Cardiac fibroblast (primary cell): ENCODE data around the gene HCFC1R1.

Source experiments
- DNase-seq, 2 donors: peaks; one replicate each; pipeline versions ENCODE4 v3.0.0 to v3.0.0-alpha.2; 2010; ENCODE audit warnings: low read depth in 2 of 2
- H3K4me3 ChIP-seq, 2 donors: replicated peaks in 1 of 2; 1 replicate in 1 of 2; 2 replicates in 1 of 2; pipeline ENCODE4 v1.5.1; 2011; ENCODE audit warnings: low read depth in 2 of 2, low read length in 2 of 2, mild to moderate bottlenecking in 2 of 2, moderate library complexity in 1 of 2
- TF ChIP-seq, protein P1 (sequence below): IDR thresholded peaks from one replicate; pipeline ENCODE4 v1.5.1; 2011; ENCODE audit warnings: low read depth, mild to moderate bottlenecking, low read length, inconsistent platforms

The HCFC1R1 gene

DNA sequence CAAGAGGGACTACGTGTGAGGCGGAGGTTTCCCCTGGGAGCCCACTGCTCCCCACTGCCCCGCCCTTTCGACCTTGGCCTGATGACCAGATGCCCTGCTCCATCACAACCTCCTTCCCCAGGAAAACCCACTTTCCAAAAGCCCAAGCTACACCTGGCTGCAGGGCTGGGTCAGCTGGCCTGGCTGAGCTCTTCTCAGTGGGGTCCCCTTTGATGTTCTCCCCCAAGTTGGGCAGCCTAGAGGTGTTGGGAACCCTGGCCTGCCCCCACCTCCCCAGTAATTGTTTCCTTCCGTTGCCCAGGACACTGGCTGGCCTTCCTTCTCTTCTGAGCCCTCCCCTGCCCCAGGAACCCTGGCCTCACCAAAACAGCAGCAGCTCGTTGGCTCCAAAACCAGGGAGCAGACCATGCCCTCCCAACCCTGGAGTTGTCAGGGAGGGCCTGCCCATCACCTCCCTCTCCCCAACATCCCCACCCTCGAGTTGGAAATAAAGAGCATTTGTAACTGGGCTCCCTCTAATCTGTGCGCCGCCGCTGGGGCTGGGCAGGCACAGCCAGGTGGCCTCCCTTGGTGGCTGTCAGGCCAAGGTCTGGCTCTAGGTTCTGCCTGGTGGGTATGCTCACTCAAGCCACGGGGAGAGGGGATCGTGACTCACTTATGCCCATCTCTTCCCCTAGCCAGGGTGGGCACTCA lies 9.6 kb downstream of the HCFC1R1 start:
- no peak for DNase-seq
- TF ChIP-seq, protein P1, sequence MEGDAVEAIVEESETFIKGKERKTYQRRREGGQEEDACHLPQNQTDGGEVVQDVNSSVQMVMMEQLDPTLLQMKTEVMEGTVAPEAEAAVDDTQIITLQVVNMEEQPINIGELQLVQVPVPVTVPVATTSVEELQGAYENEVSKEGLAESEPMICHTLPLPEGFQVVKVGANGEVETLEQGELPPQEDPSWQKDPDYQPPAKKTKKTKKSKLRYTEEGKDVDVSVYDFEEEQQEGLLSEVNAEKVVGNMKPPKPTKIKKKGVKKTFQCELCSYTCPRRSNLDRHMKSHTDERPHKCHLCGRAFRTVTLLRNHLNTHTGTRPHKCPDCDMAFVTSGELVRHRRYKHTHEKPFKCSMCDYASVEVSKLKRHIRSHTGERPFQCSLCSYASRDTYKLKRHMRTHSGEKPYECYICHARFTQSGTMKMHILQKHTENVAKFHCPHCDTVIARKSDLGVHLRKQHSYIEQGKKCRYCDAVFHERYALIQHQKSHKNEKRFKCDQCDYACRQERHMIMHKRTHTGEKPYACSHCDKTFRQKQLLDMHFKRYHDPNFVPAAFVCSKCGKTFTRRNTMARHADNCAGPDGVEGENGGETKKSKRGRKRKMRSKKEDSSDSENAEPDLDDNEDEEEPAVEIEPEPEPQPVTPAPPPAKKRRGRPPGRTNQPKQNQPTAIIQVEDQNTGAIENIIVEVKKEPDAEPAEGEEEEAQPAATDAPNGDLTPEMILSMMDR, result no peak
- no peak overlapping the region for H3K4me3 ChIP-seq

DNA sequence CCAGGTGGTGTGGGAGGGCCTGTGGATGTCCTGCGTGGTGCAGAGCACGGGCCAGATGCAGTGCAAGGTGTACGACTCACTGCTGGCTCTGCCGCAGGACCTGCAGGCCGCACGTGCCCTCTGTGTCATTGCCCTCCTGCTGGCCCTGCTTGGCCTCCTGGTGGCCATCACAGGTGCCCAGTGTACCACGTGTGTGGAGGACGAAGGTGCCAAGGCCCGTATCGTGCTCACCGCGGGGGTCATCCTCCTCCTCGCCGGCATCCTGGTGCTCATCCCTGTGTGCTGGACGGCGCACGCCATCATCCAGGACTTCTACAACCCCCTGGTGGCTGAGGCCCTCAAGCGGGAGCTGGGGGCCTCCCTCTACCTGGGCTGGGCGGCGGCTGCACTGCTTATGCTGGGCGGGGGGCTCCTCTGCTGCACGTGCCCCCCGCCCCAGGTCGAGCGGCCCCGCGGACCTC lies 10.2 kb downstream of the HCFC1R1 start:
- no peak for DNase-seq
- no peak overlapping the region for H3K4me3 ChIP-seq
- TF ChIP-seq, protein P1, result no peak

- DNase-seq, result no peak
- no peak within 1 kb of the TSS for H3K4me3 ChIP-seq
- TF ChIP-seq, protein P1, result no peak
These were observed 10.8 kb downstream of the HCFC1R1 start, which contains the start of gene CLDN9 for GRCh38 chr16:3012828-3013420. Gene CLDN9, plus strand, starts transcription at chr16:3012923. Its CDS starts 440 bp downstream, at chr16:3013363.

GRCh38 chr16:3012246-3012645 lies 11.5 kb downstream of the HCFC1R1 start:
- DNase-seq, result no peak
- TF ChIP-seq, protein P1, result no peak
- no peak overlapping the region for H3K4me3 ChIP-seq

- no peak overlapping the region for H3K4me3 ChIP-seq
- no peak for DNase-seq
- TF ChIP-seq, protein P1, result no peak
These were observed 13.2 kb downstream of the HCFC1R1 start for GRCh38 chr16:3010510-3010909.

- no peak overlapping the region for H3K4me3 ChIP-seq
- DNase-seq, result no peak
- TF ChIP-seq, protein P1, result no peak
These were observed 14.0 kb downstream of the HCFC1R1 start for GRCh38 chr16:3009568-3010390.
